HG03460 (cell line): ENCODE measurements around the gene CMTM6.
"Not testable (repeated sequence)": the region's sequence is repeated elsewhere in the genome, so short reads cannot be mapped to it uniquely, and the experiment has no call there.

Source experiments
- ATAC-seq: cut with Tn5 transposase; IDR thresholded peaks from one replicate; pipeline ENCODE4 v1.9.1; 2021; ENCODE audit not compliant: unreplicated experiment

CMTM6 gene

DNA sequence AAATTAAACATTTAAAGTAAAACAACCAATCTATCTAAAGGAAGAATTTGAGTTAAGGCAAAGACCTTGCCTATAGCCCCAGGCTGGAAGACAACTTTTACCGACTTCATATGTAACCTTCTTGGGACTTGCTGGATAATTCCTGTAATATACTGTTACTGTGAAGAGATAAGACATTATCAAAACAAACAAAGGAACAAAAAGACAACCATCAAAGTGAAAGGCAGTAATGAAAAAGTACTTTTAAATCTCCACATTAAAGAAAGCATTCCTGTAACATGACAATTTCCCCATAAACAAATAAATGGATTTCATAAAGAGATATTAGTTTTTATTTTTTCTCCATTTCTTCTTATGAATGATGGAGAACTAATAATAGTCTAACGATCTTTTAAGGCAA, 2.4 kb downstream of the CMTM6 start:
- no peak for ATAC-seq

DNA sequence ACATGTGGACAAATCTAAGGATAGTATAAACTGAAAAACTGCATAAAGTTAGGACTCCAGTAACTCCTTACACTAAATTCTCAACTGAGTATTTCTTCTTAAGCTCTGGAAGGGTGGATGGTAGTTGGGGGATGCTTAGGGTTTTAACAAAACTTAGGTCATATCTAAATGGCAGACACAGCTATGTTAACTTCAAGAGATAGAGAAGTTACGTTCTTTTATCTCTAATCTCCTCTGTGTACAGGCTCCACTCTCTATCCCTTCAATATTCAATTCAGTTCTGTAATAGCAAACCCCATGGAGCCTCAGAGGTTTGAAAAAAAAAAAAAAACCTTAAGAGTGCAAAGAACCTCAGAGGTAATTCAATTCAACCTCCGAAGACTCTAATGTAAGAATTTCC, 3.1 kb downstream of the CMTM6 start:
- no peak for ATAC-seq

DNA sequence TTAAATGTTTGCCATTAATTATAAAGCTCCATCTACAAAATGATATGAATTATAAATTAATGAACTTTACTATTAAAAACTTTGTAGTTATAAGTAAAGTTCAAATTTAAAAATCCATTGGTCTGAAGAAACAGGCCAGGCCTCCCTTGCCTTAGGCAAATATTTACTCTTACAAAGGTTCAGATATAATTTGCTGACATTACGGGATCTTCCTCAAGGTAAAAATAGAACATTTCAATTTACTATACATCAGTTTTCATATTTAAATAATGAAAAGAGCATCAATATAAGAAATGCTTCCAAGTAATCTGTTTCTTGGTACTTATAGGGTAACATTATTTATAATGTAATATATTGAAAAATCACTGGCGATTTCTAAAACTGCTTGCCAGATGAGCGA, 3.7 kb downstream of the CMTM6 start:
- no peak for ATAC-seq

DNA sequence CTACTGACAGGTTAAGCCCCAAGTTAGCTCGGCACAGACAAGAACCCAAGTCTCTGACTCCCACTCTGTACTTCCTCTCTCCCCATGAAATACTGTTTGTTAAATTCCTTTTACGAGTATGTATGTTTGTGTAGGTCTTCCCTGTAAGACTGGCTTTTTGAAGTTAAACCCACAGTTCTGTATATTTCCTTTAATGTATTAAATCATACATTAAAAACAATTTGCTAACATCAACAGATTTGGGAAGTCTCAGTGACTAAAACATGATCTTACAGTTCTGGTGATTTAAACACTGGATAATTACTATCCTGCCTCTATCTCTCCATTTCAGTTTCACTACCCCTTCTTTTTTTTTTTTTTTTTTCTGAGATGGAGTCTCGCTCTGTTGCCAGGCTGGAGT, 4.4 kb downstream of the CMTM6 start:
- no peak for ATAC-seq

DNA sequence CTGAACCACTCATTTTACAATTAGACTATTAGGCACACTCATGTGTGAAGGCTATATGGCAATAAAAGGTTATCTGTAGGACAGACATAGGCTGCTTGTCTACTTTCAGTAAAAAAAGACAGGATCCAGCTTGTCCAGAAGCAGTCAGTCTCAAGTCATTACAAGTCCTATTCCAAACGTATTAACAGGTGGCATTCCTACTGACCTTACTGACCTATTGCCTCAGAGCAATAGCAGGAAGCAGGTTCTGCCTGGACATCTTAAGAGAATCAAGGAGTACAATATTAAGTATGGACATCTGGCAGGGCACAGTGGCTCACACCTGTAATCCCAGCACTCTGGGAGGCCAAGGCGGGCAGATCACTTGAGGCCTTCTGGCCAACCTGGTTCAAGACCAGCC, 7.0 kb downstream of the CMTM6 start:
- no peak for ATAC-seq

DNA sequence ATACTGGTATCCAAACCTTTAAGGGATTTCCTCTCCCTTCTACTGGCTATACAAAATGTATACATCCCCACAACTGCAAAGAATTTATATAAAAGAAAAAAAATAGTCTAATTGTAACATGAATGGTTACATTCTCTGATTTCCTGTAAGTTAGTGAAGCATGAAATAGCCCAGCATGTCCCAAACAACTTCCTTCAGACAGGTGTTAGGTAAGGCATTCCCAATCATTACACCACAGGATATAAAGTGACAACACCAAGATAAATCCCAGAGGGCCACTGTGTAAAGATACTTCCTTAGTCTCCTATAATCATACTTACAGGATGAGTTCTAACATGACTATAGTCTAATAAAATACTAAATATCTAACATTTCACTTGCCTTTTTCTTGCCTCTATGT, 7.6 kb downstream of the CMTM6 start:
- ATAC-seq = no peak

DNA sequence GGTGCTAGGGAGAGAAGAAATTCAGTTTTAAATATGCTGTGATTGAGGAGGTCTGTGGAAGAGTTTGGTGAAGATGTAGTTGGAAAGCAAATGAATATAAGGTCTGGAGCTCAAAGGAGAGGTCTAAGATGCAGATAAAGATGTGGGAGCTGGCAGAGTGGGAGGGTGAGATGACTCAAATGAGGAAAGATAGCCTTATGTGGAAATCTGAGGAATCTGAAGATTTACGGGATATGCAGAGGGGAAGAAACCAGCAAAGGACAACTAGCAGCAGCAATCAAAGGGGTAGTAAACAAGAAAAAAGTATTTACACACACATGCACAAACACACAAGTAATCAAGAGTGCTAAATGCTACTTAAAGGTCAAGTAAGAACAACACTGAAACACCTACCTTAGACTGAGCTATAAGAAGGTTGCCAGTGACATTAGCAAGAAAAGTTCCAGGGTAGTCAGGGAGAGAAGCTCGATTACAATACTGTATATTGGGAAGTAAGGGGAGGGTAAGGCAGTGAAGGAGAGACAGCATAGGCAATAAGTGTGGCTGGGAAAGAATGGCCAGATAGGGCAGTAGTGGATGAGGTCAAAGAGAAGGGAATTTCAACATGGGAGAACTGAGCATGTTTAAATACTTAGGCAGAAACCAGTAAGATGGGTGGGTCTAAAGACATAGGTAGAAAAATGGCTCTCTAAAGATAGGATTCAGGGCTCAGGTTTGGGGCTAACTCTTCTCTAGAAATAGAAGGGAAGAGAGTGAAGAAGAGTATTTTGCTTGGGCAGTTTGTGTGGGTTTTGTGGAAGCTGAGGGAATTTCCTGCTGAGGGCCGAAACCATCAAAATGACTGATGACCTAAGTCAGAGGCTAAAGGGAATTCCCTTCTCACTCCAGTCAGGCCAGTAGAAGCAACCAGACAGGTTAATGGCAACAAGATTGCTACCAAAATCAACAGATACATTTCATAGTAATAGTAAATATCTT, 8.9 kb downstream of the CMTM6 start:
- ATAC-seq = peak; percentile 82

DNA sequence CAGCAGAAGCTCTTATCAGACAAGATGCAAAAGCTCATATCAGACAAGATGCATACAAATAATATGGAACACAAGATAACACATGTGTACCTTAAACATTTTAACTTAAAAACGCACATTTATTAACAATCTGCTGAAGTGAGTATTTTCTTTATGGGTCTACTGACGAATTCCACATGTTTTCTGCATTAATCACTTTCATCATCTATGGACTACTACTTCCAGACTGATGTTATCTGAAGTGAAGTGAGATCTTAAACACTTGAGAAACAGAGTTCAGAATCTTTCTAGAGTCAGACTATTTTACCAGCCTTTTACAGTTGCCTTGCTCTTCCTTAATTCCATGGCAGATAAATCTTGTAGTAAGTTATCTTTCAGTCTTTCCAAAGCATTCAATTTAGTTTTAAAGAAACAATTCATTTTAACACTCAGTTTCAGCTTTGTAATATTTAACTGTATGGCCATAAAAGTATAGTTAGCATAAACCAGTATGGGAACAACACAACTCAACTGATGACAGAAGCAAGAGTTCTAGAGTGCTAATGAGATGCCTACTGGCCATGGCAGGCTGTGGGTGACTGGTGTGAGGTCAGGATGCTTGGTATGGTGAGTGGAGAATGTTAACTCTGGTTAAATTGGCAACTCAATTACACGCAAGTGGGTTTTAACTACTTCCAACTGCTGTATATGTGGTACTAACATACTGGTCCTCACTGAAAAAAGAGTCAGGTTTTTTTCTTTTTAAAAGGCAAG, 9.8 kb downstream of the CMTM6 start:
- no peak for ATAC-seq

DNA sequence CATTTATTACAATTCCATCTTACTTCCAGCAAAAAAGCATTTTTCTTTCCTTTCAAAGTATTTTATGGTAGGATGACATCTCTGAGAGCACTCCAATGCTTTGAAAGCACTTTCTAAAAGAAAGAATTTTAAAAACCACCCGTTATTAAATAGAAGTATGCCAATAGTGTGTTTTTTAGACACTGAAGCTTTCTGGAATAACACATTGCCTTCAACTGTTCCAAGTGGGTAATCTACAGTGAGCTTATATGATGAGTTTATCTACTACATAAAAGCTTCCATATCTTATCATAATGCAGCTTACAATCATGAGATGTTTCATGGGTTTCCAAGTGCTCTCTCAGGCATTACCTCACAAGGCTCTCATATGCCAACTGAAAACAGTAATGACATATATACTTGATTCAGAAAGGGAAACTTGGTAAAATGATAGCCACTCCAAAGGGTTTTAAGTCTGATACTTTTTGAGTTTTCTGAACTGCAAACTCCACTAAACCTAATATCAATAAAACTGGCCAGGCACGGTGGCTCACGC, 14.1 kb downstream of the CMTM6 start:
- no peak for ATAC-seq

DNA sequence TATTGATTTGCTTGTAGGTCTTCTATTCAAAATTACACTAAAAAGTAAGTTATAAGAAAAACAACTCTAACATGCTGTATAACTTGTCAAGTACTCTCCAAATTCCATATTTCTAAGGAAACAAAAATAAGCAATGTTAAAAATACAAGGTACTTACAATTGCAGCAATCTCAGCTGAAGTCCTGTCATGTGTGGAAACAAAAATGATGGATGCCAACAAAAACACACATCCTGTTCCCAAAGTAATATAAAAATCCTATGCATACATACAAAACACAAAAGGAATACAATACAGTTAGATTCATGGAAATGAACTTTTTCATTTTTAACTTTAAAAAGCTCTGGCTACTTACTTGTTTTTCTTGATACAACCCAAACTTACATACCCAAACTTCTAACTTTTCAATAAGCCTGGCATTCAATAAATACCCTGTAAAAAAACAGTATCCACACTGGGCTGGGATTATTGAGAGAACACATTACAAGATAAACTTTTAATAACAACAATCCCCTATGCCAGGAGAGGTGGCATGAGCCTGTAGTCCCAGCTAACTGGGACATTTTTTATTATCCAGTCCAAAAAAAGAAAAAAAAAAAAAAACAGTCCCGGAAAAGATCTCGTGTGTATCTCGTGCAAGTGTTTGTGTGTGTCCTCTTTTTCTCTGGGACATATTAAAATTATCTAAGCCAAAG, 14.7 kb downstream of the CMTM6 start:
- no peak for ATAC-seq

DNA sequence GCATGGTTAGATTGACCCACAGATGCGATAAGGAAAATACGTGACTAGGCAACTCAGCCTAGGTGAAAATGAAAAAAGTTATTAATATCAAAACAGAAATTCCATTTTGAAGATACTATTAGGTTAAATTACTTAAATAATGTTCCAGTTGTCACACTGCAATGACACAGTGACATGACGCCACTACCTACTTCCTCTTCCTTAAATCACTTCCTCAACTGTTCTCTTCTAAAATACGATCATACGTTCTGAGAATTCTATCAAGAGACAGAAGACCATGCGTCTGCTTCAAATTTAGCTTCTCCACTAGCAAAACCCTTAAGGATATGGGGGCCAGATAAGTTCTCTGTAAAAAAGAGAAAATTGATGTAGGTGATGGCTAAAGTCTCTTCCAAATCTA, 18.2 kb downstream of the CMTM6 start:
- peak; percentile 57 for ATAC-seq

DNA sequence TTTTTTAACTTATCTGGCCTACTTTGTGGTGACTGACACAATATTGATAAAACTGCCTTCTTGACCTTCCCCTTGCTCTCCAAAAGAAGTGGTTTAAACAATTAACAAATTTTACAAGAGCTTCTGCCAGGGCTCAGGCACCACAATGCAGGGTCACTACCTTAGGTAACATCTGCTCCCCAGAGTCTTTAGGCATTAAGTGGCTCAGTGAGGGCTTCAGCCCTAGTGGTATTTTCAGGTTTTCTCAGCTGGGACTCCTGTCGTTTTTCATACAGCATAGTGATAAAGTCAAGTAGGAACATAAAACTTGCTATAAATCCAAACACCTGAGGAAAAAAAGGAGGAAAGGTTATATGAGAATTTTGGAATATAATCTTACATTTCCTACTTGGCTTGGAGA, 18.9 kb downstream of the CMTM6 start:
- ATAC-seq = no peak

DNA sequence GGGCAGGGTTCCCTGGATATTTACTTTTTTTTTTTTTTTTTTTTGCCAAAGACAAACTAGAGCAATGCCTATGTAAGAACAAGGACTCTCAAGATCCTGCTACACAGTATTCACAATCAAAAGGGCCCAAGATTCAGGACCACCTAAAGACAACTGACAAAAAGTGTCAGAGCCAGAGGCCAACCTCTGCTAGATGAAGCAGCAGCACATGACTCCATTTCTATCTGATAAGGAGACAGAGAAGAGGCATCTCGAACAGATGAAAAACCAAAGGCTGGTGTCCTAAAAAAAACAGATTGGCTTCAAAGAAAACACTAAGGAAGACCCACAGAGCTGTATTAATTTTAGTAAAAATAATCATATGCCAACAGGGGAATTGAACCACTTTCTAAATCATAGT, 20.0 kb downstream of the CMTM6 start:
- no peak for ATAC-seq

DNA sequence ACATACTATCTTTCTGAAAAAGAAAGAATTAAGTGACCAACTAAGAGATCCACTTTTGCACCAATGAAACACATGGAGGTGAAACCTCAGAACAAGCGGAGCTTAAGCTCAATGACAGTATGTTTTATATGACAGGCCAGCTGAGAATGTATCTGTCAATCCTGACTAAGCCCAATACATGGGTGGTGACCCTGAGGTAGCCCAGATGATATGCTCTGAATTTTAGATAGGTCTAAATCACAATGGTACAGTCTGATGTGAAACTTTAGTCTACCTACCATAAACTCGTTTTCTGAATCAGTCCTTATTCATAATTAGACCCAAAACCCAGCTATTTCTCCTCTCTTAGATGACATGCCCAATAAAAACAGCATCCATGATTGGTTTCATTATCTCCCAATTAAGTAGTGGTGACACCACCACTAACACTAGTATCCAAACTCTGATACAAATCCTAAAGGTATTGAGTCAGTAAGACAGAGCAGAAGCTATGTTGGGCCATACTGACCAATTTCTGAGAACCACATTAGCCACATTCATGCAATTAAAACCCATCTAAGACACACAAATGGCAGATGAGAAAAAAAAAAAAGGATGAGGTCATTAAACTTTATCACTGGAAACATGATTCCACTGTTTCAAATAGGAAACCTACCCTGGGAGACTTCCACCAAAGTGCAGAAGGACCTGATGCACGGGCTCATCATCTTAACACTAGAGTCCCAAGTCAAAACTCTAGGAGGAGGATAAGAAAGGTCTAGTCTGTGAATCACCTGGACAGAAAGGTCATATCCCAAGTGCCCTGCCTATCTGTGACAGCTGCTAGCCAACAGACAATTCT, 20.6 kb downstream of the CMTM6 start:
- ATAC-seq = no peak

DNA sequence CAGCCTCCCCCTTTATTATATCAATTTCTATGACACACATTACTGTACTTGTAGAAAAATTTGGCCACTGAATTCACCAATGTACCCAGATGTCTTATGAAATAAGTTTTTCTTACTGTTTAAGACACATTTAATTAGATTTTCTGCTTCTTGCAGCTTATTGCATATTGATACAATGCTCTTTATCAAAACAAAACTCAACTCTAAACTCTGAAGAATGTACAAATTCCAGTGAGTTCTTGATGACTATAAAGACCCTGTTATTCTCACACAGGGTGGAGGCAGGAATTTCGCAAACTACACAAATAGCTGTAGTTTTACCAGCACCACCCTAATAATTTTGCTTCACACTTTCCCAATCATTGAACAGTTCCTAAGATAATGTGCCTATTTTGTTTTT, 22.0 kb downstream of the CMTM6 start:
- no peak for ATAC-seq

DNA sequence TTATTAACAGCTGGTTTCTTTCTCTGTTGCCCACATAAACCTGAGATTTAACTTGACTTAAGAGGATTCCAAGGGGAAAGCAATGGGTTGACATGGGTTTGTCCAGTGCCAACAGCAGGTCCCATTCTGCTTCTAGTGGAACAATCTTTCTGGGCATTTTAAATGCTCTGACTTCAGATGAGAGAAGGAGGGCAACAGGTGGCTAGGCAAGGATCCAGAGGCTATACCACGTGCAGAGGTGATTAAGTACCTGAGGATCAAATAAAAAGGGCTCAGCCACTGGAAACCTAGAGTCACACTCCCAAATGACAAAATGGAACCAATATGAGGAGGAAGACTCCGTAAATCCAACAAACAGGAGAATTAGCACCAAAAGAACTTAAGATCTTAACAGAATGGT, 28.5 kb downstream of the CMTM6 start:
- ATAC-seq = no peak

DNA sequence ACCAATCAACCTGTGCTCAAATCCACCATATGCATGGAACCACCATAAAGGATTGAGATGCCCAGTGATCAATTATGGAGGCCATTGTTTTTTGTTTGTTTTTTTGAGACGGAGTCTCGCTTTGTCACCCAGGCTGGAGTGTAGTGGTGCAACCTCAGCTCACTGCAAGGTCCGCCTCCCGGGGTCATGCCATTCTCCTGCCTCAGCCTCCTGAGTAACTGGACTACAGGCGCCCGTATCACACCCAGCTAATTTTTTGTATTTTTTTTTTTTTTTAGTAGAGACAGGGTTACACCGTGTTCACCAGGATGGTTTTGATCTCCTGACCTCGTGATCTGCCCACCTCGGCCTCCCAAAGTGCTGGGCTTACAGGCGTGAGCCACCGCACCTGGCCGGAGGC, 30.5 kb downstream of the CMTM6 start:
- not testable (repeated sequence) for ATAC-seq

DNA sequence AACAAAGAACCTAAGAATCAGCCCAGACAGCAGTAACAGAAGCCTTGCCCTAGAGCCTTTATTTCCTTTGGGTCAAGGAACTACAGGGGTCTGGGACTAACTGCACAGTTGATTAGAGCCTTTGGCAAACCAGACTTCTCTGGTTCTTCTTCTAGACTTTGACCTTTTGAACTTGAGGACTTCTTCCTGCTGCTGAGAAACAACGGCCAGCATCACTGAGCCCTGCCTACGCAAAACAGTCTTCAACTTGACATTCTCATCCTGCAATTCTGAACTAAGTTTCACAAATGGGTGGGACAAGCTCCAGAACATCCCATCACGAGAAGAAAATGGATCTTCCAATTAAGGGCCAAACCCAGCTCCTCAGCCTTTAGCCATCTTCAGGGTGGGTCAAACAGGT, 31.4 kb downstream of the CMTM6 start:
- no peak for ATAC-seq

DNA sequence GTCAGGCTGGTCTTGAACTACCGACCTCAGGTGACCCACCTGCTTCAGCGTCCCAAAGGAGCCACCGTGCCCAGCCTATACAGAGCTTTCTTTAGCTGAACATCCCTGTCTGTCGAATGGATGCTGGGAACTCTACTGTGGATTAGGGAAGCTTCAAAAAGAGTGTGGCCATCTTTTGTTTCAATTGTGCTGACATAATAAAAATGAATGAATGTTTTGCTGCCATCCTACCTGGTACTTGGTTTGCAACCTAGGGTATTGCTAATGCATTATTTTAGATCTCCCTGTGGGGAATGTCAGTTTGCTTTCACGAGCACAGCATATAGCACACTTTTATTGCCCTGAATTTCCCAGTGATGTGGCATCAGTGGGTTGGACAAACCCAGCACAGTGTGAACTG, 32.3 kb downstream of the CMTM6 start:
- no peak for ATAC-seq

DNA sequence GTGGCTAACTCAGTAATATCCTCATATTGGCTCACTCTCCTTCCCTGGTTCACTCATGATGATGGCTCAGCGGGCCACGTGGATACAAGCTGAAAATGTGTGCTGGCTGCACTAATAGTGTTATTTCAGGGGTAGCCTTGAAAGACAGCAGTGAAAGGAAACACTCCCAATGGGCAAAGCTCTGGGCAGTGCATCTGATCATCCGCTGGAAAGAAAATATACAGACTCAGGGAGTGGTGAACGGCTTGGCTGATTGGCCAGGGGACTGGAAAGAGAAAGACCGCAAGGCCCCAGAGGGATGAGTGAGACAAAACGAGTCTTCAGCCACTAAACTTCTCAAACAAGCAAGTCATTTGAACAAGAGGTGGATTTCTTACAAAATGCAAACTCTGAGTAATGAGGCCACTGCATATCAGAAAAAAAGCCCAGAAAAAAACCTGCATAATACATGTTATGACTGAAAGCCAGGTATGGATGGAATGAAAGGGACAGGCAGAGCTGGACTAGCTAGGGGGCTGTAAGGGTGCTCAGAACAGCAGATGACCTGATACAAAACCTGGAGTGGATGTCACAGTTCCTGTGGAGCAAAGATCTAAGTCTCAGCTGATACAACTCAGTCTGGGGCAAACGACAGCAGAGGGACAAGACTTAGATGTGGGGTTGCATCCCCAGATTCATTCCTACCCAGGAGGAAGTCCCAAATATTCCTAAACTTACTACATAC, 33.3 kb downstream of the CMTM6 start:
- ATAC-seq = no peak
